ENCODE measurements around the gene MARCO. TPM values are rescaled to one million over a fixed set of nuclear protein-coding genes. Genes with fewer than 3 reads are reported as not detected.

MARCO gene
- total RNA-seq, 1 donor from 2014 or later, result 0.52 TPM

DNA sequence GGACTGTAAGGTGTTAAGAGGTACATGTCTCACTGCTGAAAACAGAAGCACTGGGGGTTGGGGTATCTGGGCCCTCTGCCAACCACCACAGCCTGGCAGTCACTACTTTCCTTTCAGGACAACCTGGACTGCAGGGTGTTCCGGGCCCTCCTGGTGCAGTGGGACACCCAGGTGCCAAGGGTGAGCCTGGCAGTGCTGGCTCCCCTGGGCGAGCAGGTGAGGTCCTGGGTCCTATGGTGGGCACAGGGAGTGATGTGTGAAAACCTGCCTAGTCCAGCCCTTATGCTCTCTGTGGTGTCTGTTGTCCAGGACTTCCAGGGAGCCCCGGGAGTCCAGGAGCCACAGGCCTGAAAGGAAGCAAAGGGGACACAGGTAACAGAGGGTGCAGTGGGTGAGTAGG, 40.0 kb downstream of the MARCO start:
- Histone ChIP-seq H3K4me1 (ENCODE audit: control insufficient read depth in 3 of 3, insufficient read depth in 3 of 3, low read length in 3 of 3) (no peaks in the 10 kb centered on the region), H3K4me3 (ENCODE audit: low read length in 3 of 3) (no peak overlapping the region), H3K9me3 (ENCODE audit: control insufficient read depth in 3 of 3, low read length in 3 of 3) (peaks cover 0 to 1% (median 0%) of the 10 kb centered on the region in 3 donors), H3K9ac (ENCODE audit: low read depth in 1 of 3, low read length in 3 of 3) (no peak overlapping the region), H3K27me3 (ENCODE audit: control insufficient read depth in 3 of 3, insufficient read depth in 3 of 3, low read length in 3 of 3) (peaks cover 0 to 9% (median 2%) of the 10 kb centered on the region in 3 donors), H3K36me3 (ENCODE audit: control insufficient read depth in 3 of 3, insufficient read depth in 3 of 3, low read length in 3 of 3) (no peaks in the 10 kb centered on the region), H3K27ac (ENCODE audit: low read depth, low read length) (no peak overlapping the region)

DNA sequence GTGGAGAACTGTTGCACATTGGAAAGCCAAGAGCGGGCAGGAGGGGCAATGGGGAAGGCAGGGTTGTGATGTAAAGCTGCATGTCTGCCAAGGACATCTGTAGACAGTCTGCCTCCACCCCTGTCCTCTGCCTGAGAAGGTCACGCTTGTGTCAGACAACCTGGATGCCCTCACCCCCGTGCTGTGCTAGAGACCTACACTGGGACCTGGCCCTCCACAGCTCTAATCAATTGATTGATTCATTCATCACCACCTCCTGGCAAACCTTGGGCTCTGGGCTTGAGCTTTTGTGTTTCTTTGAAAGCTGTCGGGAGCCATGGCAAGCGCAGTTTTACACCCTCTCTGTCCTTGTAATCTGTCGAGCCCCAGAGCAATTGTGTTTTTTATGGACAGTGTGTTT, 41.1 kb downstream of the MARCO start:
- no peaks in the 10 kb centered on the region for H3K4me1 ChIP-seq (ENCODE audit: control insufficient read depth in 3 of 3, insufficient read depth in 3 of 3, low read length in 3 of 3)
- H3K27me3 ChIP-seq (ENCODE audit: control insufficient read depth in 3 of 3, insufficient read depth in 3 of 3, low read length in 3 of 3), result peaks cover 0 to 19% (median 5%) of the 10 kb centered on the region in 3 donors
- H3K4me3 ChIP-seq (ENCODE audit: low read length in 3 of 3), result no peak overlapping the region
- H3K27ac ChIP-seq (ENCODE audit: low read depth, low read length), result no peak overlapping the region
- H3K9me3 ChIP-seq (ENCODE audit: control insufficient read depth in 3 of 3, low read length in 3 of 3), result no peaks in the 10 kb centered on the region
- no peak overlapping the region for H3K9ac ChIP-seq (ENCODE audit: low read depth in 1 of 3, low read length in 3 of 3)
- no peaks in the 10 kb centered on the region for H3K36me3 ChIP-seq (ENCODE audit: control insufficient read depth in 3 of 3, insufficient read depth in 3 of 3, low read length in 3 of 3)

DNA sequence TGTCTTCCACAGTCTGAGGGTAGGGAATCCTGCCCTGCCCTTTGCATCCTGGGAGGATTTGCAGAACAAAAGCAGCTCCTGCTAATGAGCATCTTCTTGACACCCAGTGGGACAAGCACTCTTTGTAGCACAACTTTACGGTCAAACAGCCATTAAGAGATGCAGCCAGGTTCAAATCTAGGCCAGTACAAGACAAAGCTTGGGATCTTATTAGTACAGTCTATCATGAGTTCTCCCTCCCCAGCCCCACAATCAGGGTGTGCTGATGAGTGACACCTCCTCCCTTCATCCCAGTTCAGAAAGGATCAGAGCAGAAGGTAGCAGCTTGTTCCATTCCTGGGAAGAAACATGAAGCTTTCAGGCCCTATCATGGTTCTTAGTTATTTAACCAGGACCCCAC, 41.9 kb downstream of the MARCO start:
- Histone ChIP-seq H3K36me3 (ENCODE audit: control insufficient read depth in 3 of 3, insufficient read depth in 3 of 3, low read length in 3 of 3) (no peaks in the 10 kb centered on the region), H3K9me3 (ENCODE audit: control insufficient read depth in 3 of 3, low read length in 3 of 3) (no peaks in the 10 kb centered on the region), H3K27me3 (ENCODE audit: control insufficient read depth in 3 of 3, insufficient read depth in 3 of 3, low read length in 3 of 3) (peaks cover 0 to 26% (median 5%) of the 10 kb centered on the region in 3 donors), H3K4me3 (ENCODE audit: low read length in 3 of 3) (no peak overlapping the region), H3K9ac (ENCODE audit: low read depth in 1 of 3, low read length in 3 of 3) (no peak overlapping the region), H3K27ac (ENCODE audit: low read depth, low read length) (no peak overlapping the region), H3K4me1 (ENCODE audit: control insufficient read depth in 3 of 3, insufficient read depth in 3 of 3, low read length in 3 of 3) (no peaks in the 10 kb centered on the region)

DNA sequence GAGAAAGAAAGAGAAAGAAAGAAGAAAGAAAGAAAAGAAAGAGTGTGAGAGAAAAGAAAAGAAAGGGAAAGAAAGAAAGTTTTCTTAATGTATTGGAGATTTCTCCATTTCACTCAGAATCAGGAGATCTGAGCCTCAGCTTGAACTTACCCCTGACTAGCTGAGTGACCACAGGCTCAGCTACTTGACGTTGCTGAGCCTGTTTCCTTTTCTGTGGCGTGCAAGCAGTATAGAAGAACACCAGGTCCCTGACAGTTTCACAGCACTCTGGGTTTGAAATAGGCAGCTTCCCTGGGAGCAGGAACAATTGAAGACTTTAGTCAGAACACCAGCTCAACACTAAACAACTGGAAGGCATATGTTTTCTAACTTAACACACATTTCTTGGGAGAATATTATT, 44.7 kb downstream of the MARCO start:
- no peak overlapping the region for H3K9ac ChIP-seq (ENCODE audit: low read depth in 1 of 3, low read length in 3 of 3)
- H3K4me1 ChIP-seq (ENCODE audit: control insufficient read depth in 3 of 3, insufficient read depth in 3 of 3, low read length in 3 of 3), result no peaks in the 10 kb centered on the region
- no peaks in the 10 kb centered on the region for H3K36me3 ChIP-seq (ENCODE audit: control insufficient read depth in 3 of 3, insufficient read depth in 3 of 3, low read length in 3 of 3)

DNA sequence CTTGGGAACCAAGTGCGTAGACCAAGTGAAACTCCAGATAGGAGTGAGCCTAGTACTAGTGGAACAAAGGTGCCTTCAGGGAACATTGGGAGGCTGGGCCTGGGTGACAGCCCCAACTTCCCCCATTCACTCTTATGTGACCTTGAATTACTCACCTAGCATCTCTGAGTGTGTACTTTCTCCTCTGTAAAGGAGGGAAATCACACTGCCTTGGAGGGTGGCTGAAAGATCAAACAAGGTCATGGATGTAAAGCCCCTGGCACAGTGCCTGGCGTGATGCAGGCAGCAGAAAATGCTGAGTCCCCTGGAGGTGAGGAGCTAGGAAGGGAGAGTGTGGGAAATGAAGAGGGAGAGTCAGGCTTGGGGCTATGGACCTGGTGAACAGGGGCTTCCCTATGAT, 45.9 kb downstream of the MARCO start:
- Histone ChIP-seq H3K4me3 (ENCODE audit: low read length in 3 of 3) (no peak overlapping the region), H3K4me1 (ENCODE audit: control insufficient read depth in 3 of 3, insufficient read depth in 3 of 3, low read length in 3 of 3) (no peaks in the 10 kb centered on the region), H3K9ac (ENCODE audit: low read depth in 1 of 3, low read length in 3 of 3) (no peak overlapping the region), H3K36me3 (ENCODE audit: control insufficient read depth in 3 of 3, insufficient read depth in 3 of 3, low read length in 3 of 3) (no peaks in the 10 kb centered on the region), H3K27ac (ENCODE audit: low read depth, low read length) (no peak overlapping the region), H3K27me3 (ENCODE audit: control insufficient read depth in 3 of 3, insufficient read depth in 3 of 3, low read length in 3 of 3) (peaks cover 0 to 19% (median 5%) of the 10 kb centered on the region in 3 donors), H3K9me3 (ENCODE audit: control insufficient read depth in 3 of 3, low read length in 3 of 3) (no peaks in the 10 kb centered on the region)

More for the DNA sequence above, 44.7 kb downstream of the MARCO start:
- peaks cover 0 to 28% (median 5%) of the 10 kb centered on the region in 3 donors for H3K27me3 ChIP-seq (ENCODE audit: control insufficient read depth in 3 of 3, insufficient read depth in 3 of 3, low read length in 3 of 3)
- no peak overlapping the region for H3K4me3 ChIP-seq (ENCODE audit: low read length in 3 of 3)
- H3K9me3 ChIP-seq (ENCODE audit: control insufficient read depth in 3 of 3, low read length in 3 of 3), result no peaks in the 10 kb centered on the region
- H3K27ac ChIP-seq (ENCODE audit: low read depth, low read length), result no peak overlapping the region

DNA sequence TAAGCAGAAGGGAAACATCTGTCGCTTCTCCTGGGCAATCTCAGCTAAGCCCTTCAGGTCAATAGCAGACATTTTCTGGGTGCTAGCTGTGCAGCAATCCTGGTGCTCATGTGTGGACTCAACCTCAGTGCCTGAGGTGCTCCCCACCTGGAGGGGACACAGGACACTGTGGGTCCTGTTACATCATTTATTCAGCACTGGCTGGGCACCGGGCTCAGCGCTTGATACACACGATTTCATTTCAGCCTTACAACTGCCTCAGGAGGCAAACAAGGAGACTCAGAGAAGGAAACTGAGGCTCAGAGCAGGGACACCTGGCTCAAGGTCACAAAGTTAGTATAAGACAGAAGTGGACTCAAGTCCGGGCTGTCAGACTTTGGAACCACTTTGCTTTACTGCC, 46.7 kb downstream of the MARCO start:
- no peaks in the 10 kb centered on the region for H3K9me3 ChIP-seq (ENCODE audit: control insufficient read depth in 3 of 3, low read length in 3 of 3)
- no peak overlapping the region for H3K27ac ChIP-seq (ENCODE audit: low read depth, low read length)
- no peaks in the 10 kb centered on the region for H3K36me3 ChIP-seq (ENCODE audit: control insufficient read depth in 3 of 3, insufficient read depth in 3 of 3, low read length in 3 of 3)
- H3K27me3 ChIP-seq (ENCODE audit: control insufficient read depth in 3 of 3, insufficient read depth in 3 of 3, low read length in 3 of 3), result peaks cover 0 to 19% (median 3%) of the 10 kb centered on the region in 3 donors
- H3K4me3 ChIP-seq (ENCODE audit: low read length in 3 of 3), result no peak overlapping the region
- no peaks in the 10 kb centered on the region for H3K4me1 ChIP-seq (ENCODE audit: control insufficient read depth in 3 of 3, insufficient read depth in 3 of 3, low read length in 3 of 3)
- H3K9ac ChIP-seq (ENCODE audit: low read depth in 1 of 3, low read length in 3 of 3), result no peak overlapping the region

DNA sequence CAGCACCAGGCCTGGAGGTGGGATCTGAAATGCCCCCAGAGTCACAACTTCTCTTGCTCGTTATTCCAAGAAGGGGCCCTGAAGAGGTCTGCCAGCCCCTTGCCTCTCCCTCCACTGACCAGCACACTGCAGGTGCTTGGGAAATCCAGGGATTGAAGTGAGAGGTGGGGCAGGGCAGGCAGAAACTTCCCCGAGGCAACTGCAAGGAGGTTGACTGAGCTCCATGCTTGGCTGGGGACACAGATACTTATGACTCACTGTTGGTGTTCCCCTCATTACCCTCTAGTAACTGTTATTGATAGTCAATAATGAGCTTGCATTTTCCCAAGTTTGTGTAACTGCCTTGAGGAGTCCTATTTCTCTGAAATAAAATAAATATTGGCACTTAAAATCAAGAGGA, 47.5 kb downstream of the MARCO start:
- H3K9me3 ChIP-seq (ENCODE audit: control insufficient read depth in 3 of 3, low read length in 3 of 3), result no peaks in the 10 kb centered on the region
- H3K36me3 ChIP-seq (ENCODE audit: control insufficient read depth in 3 of 3, insufficient read depth in 3 of 3, low read length in 3 of 3), result no peaks in the 10 kb centered on the region
- no peak overlapping the region for H3K27ac ChIP-seq (ENCODE audit: low read depth, low read length)
- H3K27me3 ChIP-seq (ENCODE audit: control insufficient read depth in 3 of 3, insufficient read depth in 3 of 3, low read length in 3 of 3), result peaks cover 3 to 19% (median 4%) of the 10 kb centered on the region in 3 donors
- H3K9ac ChIP-seq (ENCODE audit: low read depth in 1 of 3, low read length in 3 of 3), result no peak overlapping the region
- H3K4me1 ChIP-seq (ENCODE audit: control insufficient read depth in 3 of 3, insufficient read depth in 3 of 3, low read length in 3 of 3), result no peaks in the 10 kb centered on the region
- H3K4me3 ChIP-seq (ENCODE audit: low read length in 3 of 3), result no peak overlapping the region

DNA sequence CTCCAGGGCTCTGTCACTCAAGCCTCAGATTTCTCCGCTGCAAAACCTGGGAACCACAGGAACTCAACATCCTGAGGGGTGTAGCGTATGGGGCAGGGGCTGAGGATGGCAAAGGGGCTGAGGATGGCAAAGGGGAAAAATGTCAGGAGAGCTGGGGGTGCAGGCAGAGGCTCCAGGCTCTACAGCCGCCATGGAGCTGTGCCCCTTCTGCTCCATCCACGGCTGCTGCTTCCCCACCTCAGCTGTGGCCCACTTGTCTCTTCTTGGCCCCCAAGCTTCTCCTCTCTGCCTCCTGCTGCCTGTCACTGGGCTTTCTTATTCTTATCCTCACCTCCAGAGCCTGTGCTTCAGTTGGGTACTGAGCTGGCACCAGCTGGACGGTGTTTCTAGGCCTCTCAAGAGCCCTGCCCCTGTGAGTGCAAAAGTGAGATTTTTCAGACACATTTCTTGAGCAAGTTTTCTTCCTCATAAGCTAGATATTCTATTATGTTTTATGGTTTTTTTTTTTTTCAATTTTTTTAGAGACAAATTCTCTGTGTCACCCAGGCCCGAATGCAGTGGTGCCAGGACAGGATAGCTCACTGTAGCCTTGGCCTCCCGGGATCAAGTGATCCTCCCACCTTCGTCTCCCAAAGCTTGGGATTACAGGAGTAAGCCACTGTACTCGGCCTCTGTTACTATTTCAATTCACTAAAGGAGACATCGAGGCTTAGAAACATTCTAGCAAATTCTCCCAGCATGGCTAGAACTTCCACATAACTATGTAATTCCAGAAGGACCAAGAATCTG, 49.0 kb downstream of the MARCO start:
- Histone ChIP-seq H3K27me3 (ENCODE audit: control insufficient read depth in 3 of 3, insufficient read depth in 3 of 3, low read length in 3 of 3) (peaks cover 3 to 19% (median 5%) of the 10 kb centered on the region in 3 donors), H3K4me3 (ENCODE audit: low read length in 3 of 3) (no peak overlapping the region), H3K9me3 (ENCODE audit: control insufficient read depth in 3 of 3, low read length in 3 of 3) (no peaks in the 10 kb centered on the region), H3K9ac (ENCODE audit: low read depth in 1 of 3, low read length in 3 of 3) (no peak overlapping the region), H3K27ac (ENCODE audit: low read depth, low read length) (no peak overlapping the region), H3K36me3 (ENCODE audit: control insufficient read depth in 3 of 3, insufficient read depth in 3 of 3, low read length in 3 of 3) (no peaks in the 10 kb centered on the region), H3K4me1 (ENCODE audit: control insufficient read depth in 3 of 3, insufficient read depth in 3 of 3, low read length in 3 of 3) (no peaks in the 10 kb centered on the region)

DNA sequence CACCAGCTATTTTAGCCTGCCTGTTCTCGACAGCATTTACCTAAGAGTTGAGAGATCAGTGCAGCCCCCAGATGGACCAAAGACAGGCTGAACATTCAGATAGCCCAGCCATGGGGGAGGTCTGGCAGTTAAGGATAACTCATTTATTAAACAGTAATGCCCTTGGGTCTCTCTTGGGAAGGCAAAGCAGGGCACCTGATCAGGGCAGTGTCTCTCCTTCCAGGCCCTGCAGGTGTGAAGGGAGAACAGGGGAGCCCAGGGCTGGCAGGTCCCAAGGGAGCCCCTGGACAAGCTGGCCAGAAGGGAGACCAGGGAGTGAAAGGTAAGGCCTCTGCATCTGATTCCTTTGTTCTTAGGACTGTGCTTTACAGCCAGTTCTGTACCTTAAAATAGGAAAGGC, 49.6 kb downstream of the MARCO start:
- Histone ChIP-seq H3K27me3 (ENCODE audit: control insufficient read depth in 3 of 3, insufficient read depth in 3 of 3, low read length in 3 of 3) (peaks cover 3 to 19% (median 5%) of the 10 kb centered on the region in 3 donors), H3K36me3 (ENCODE audit: control insufficient read depth in 3 of 3, insufficient read depth in 3 of 3, low read length in 3 of 3) (no peaks in the 10 kb centered on the region), H3K27ac (ENCODE audit: low read depth, low read length) (no peak overlapping the region), H3K4me3 (ENCODE audit: low read length in 3 of 3) (no peak overlapping the region), H3K4me1 (ENCODE audit: control insufficient read depth in 3 of 3, insufficient read depth in 3 of 3, low read length in 3 of 3) (no peaks in the 10 kb centered on the region), H3K9ac (ENCODE audit: low read depth in 1 of 3, low read length in 3 of 3) (no peak overlapping the region), H3K9me3 (ENCODE audit: control insufficient read depth in 3 of 3, low read length in 3 of 3) (no peaks in the 10 kb centered on the region)

DNA sequence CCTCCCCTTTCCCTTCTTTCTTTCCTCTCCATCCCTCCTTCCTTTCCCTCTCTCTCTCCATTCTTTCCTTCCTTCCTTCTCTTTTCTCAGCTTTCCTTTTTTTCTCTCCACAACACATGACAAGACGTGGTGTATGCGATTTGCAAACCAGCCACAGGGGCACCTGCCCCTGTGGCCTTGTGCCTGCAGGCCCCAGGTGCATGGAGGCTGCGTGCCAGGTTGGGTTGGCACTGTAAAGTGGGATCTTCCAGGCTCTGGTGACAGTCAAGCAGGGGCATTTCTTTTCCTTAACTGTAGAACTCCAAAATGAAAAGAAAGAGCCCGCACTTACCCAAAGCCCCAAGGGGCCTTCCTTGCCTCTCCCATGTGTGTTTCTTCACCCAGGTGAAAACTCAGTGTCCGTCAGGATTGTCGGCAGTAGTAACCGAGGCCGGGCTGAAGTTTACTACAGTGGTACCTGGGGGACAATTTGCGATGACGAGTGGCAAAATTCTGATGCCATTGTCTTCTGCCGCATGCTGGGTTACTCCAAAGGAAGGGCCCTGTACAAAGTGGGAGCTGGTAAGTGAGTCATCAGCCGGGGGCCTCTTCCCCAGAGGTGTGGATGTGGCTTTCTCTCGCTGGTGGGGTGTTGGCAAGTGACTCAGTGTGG, 50.9 kb downstream of the MARCO start:
- Histone ChIP-seq H3K4me1 (ENCODE audit: control insufficient read depth in 3 of 3, insufficient read depth in 3 of 3, low read length in 3 of 3) (no peaks in the 10 kb centered on the region), H3K27me3 (ENCODE audit: control insufficient read depth in 3 of 3, insufficient read depth in 3 of 3, low read length in 3 of 3) (peaks cover 0 to 12% (median 5%) of the 10 kb centered on the region in 3 donors), H3K36me3 (ENCODE audit: control insufficient read depth in 3 of 3, insufficient read depth in 3 of 3, low read length in 3 of 3) (no peaks in the 10 kb centered on the region), H3K9me3 (ENCODE audit: control insufficient read depth in 3 of 3, low read length in 3 of 3) (no peaks in the 10 kb centered on the region), H3K4me3 (ENCODE audit: low read length in 3 of 3) (no peak overlapping the region), H3K27ac (ENCODE audit: low read depth, low read length) (no peak overlapping the region), H3K9ac (ENCODE audit: low read depth in 1 of 3, low read length in 3 of 3) (no peak overlapping the region)

Measured in skeletal muscle tissue (tissue), 4 donors.